SK-N-MC (cell line): Measurements from ENCODE around the gene POLR3A.
A peak's percentile ranks its signal among the peaks of the same experiment; 100 is the strongest.

ENCODE experiments used
- EZH2 ChIP-seq: fragments of 200-600 bp; sonication (generic); IDR thresholded peaks from one replicate; pipeline ENCODE4 v1.6.1; 2017; ENCODE audit warnings: antibody characterized with exemption
- FOXP2 ChIP-seq: optimal IDR thresholded peaks from 2 replicates; pipeline ENCODE3; 2011; ENCODE audit warnings: mild to moderate bottlenecking, moderate library complexity; ENCODE audit not compliant: insufficient read depth; ENCODE audit errors: extremely low read length, control extremely low read depth
- POLR2AphosphoS5 ChIP-seq: IDR thresholded peaks from 2 replicates; pipeline ENCODE4 v1.6.1; 2012; ENCODE audit warnings: mild to moderate bottlenecking, low read depth, low read length, borderline replicate concordance

GRCh38 chr10:78042058-78042751 is 12.9 kb upstream of the POLR3A start:
- TF ChIP-seq POLR2AphosphoS5 (peak; percentile 57; the same call in 1 of the 2 replicates), EZH2 (no peak), FOXP2 (no peak)
